GM19467 (cell line): ENCODE data around the gene ST6GAL1.

Experiments used
- ATAC-seq: cut with Tn5 transposase; IDR thresholded peaks from one replicate; pipeline ENCODE4 v1.9.1; 2021; ENCODE audit warnings: mild to moderate bottlenecking, moderate library complexity; ENCODE audit not compliant: unreplicated experiment

ST6GAL1 gene

GRCh38 chr3:187103251-187103650 is 172.9 kb downstream of the ST6GAL1 start:
- ATAC-seq: no peak

GRCh38 chr3:187104342-187104741 is 174.0 kb downstream of the ST6GAL1 start:
- no peak for ATAC-seq

- ATAC-seq: no peak
Observed at GRCh38 chr3:187104933-187105332, 174.6 kb downstream of the ST6GAL1 start.

- ATAC-seq: no peak
Observed at GRCh38 chr3:187105700-187106099, 175.4 kb downstream of the ST6GAL1 start.

GRCh38 chr3:187107989-187108388 is 177.7 kb downstream of the ST6GAL1 start:
- no peak for ATAC-seq

GRCh38 chr3:187110156-187110555 is 179.8 kb downstream of the ST6GAL1 start:
- no peak for ATAC-seq

GRCh38 chr3:187112934-187113793 is 182.8 kb downstream of the ST6GAL1 start:
- ATAC-seq: no peak

GRCh38 chr3:187114511-187114910 is 184.2 kb downstream of the ST6GAL1 start:
- no peak for ATAC-seq

- no peak for ATAC-seq
Observed at GRCh38 chr3:187120326-187120725, 190.0 kb downstream of the ST6GAL1 start.

- ATAC-seq: no peak
Observed at GRCh38 chr3:187122261-187122660, 191.9 kb downstream of the ST6GAL1 start.

GRCh38 chr3:187125319-187126031 is 195.1 kb downstream of the ST6GAL1 start:
- peak; percentile 80 for ATAC-seq
